Natural killer cell treated with Interleukin-12 subunit alpha and Interleukin-12 subunit beta and Interleukin-15 and Interleukin-18, amount 100 ng/mL, for 72 hours (primary cell): ENCODE data around the gene SPIB. TPM values are rescaled to one million over a fixed set of nuclear protein-coding genes. Genes with fewer than 3 reads are reported as not detected.
A peak's percentile ranks its signal among the peaks of the same experiment; 100 is the strongest.
"Not testable (repeated sequence)": the region's sequence is repeated elsewhere in the genome, so short reads cannot be mapped to it uniquely, and the experiment has no call there.

Source experiments
- ATAC-seq, 2 donors: fragments of 150-1000 bp; cut with Tn5 transposase in 1 of 2; sonication (Bioruptor Pico), chemical (Tn5 transposase) in 1 of 2; 2 replicates each; pipeline ENCODE4 v1.10.0; 2021
- DNase-seq: peaks from one replicate; pipeline ENCODE4 v3.0.0; 2022; ENCODE audit warnings: low spot score
- H3K27ac Mint-ChIP-seq, 2 donors: 1 replicate in 1 of 2; 2 replicates in 1 of 2; pipeline ENCODE4 v1.8.0; 2022; ENCODE audit warnings: mixed read lengths in 2 of 2, mild to moderate bottlenecking in 1 of 2, moderate library complexity in 1 of 2
- H3K27me3 Mint-ChIP-seq, 2 donors: 1 replicate in 1 of 2; 2 replicates in 1 of 2; pipeline ENCODE4 v1.8.0; 2022; ENCODE audit warnings: mixed read lengths in 2 of 2
- H3K36me3 Mint-ChIP-seq: one replicate; pipeline ENCODE4 v1.8.0; 2022; ENCODE audit warnings: mixed read lengths
- H3K4me1 Mint-ChIP-seq, 2 donors: 1 replicate in 1 of 2; 2 replicates in 1 of 2; pipeline ENCODE4 v1.8.0; 2022; ENCODE audit warnings: low read depth in 2 of 2, mixed read lengths in 2 of 2, mild to moderate bottlenecking in 1 of 2
- H3K4me3 Mint-ChIP-seq: one replicate; pipeline ENCODE4 v1.8.0; 2022; ENCODE audit warnings: mixed read lengths
- H3K9me3 Mint-ChIP-seq: 2 replicates; pipeline ENCODE4 v1.8.0; 2022; ENCODE audit warnings: mixed read lengths
- total RNA-seq, 2 donors: library from RNA; stranded (reverse); gene quantifications; one replicate each; pipeline ENCODE4 v1.2.3, GENCODE V29; 2022

The SPIB gene
- total RNA-seq, 2 donors from 2014 or later = 0.38 to 4.2 TPM

DNA sequence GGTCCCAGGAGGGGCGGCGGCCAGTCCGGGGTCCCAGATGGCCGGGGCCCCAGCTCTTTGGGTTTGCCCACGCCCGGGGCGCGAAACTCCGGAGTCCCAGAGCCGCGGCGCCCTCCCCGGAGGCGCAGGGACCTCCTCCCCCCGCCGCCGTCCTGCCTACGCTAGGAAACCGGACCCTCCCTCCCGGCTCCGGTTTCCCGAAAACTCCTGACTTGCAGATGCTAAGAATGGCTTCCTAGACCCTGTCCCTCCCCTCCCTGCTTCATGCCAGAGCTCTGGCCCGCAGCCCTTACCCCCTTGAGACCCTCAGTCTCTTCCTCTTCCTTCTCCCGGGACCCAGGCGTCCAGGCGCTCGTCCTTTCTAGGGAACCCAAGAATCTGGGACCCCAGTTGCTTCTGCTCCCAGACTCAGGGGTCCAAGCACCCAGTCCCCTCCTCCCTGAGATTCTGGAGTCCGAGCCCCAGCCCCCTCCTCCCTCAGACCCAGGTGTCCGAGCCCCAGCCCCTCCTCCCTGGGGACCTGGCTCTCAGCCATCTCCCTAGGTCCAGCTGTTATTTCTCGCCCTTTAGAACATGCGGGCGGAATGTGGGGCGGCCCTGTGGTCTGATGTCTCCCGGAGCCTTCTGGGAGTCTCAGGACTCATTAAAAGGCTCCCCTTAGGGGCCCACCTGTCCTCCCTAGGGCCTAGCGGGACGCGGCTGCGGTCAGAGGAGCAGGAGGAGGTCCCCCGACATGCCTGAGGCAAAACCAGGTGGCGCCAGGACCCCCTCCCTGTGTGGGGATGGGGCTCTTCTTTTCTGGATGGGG, 13.7 kb downstream of the SPIB start, which contains the start of gene MYBPC2:
Gene MYBPC2, plus strand, starts transcription at position 672 of the 808 bp plus-strand sequence. Its CDS starts 62 bp downstream, at position 734.
- Mint-ChIP-seq H3K4me3 (peak within 1 kb of the TSS; percentile 92), H3K27ac (peak within 1 kb of the TSS; percentile 64 to 89), H3K9me3 (no peaks in the 10 kb centered on the region), H3K4me1 (peaks cover 9 to 18% of the 10 kb centered on the region in 2 donors), H3K27me3 (peaks cover 15 to 17% of the 10 kb centered on the region in 2 donors), H3K36me3 (no peaks in the 10 kb centered on the region)
- DNase-seq (no peak), ATAC-seq (no peak)

DNA sequence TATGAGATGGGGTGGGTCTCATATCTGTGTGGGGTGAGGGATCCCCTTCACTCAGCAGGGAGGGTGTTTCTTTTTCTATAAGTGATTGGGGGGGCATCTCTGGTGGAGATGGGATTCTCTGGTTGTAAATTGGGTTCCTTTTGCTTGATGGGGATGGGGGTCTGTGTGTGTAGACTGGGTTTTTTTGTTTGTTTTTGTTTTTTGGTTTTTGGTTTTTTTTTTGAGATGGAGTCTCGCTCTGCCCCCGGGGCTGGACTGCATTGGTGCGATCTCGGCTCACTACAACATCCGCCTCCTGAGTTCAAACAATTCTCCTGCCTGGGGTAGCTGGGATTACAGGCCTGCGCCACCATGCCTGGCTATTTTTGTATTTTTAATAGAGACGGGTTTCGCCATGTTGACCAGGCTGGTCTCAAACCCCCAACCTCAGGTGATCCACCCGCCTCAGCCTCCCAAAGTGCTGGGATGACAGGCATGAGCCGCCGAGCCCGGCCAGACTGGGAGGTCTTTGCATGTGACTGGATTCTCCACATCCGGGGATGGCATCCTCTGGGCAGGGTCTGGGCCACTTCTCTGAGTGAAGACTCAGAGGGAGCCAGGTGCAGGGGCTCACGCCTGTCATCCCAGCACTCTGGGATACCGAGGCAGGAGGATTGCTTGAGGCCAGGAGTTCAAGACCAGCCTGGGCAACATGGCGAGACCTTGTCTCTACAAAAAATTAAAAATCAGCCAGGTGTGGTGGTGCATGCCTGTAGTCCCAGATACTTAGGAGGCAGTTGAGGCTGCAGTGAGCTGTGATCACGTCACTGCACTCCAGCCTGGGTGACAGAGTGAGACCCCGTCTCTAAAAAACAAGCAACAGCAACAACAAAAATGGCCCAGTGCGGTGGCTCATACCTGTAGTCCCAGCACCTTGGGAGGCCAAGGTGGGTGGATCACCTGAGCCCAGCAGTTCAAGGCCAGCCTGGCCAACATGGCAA, 14.8 kb downstream of the SPIB start:
- no peak for DNase-seq
- peak overlapping the region; percentile 18 to 28 for H3K27ac Mint-ChIP-seq

DNA sequence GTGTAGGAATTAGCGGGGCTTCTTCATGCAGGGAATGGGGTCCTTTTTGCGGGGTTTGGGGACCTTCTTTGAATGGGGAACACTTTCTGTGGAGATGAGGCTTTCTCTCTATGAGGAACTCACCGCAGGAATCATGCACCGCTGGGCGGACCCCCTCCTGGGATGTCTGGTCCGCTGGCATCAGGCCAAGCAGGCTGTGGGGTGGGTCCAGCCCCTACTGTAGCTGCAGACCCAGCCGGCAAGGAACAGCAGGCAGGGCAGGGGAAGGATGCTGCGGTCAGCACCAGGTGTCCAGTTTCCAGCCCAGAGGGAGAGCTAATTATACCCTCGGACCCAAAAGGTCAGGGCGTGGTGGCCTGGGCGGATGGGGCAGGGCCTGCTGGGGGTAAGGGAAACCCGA, 15.8 kb downstream of the SPIB start:
- no peak for DNase-seq

More for the DNA sequence above, 14.8 kb downstream of the SPIB start:
- peak overlapping the region; percentile 74 for H3K4me3 Mint-ChIP-seq
- H3K4me1 Mint-ChIP-seq = peaks cover 9 to 18% of the 10 kb centered on the region in 2 donors
- H3K36me3 Mint-ChIP-seq = no peaks in the 10 kb centered on the region
- no peak for ATAC-seq
- no peaks in the 10 kb centered on the region for H3K9me3 Mint-ChIP-seq
- peaks cover 17 to 28% of the 10 kb centered on the region in 2 donors for H3K27me3 Mint-ChIP-seq

DNA sequence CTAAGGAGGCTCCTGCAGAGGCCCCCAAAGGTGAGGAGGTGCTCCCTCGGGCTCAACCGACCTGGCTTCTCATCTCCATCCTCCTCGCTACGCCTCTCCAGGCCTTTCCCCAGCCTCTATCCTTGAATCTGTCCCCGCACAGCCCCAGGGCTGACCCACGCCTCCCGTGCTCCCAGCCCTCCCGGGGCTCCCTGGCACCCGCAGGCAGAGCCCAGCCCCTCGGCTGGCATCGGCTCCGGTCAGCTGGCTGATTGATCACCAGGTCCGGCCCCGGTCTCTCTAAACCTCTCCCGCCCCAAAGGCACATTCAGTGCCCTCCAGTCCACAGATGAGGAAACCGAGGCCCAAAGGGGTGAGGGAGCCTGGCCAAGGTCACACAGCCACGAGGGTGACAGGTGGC, 16.5 kb downstream of the SPIB start:
- no peaks in the 10 kb centered on the region for H3K9me3 Mint-ChIP-seq
- no peak overlapping the region for H3K27ac Mint-ChIP-seq
- no peak overlapping the region for H3K4me3 Mint-ChIP-seq
- peaks cover 20 to 34% of the 10 kb centered on the region in 2 donors for H3K27me3 Mint-ChIP-seq
- H3K4me1 Mint-ChIP-seq = peaks cover 9 to 15% of the 10 kb centered on the region in 2 donors
- ATAC-seq (no peak), DNase-seq (no peak)
- H3K36me3 Mint-ChIP-seq = no peaks in the 10 kb centered on the region

More for the DNA sequence above, 15.8 kb downstream of the SPIB start:
- Mint-ChIP-seq H3K27ac (no peak overlapping the region), H3K4me3 (no peak overlapping the region), H3K9me3 (no peaks in the 10 kb centered on the region), H3K36me3 (no peaks in the 10 kb centered on the region), H3K4me1 (peaks cover 9 to 15% of the 10 kb centered on the region in 2 donors), H3K27me3 (peaks cover 16 to 30% of the 10 kb centered on the region in 2 donors)
- no peak for ATAC-seq

DNA sequence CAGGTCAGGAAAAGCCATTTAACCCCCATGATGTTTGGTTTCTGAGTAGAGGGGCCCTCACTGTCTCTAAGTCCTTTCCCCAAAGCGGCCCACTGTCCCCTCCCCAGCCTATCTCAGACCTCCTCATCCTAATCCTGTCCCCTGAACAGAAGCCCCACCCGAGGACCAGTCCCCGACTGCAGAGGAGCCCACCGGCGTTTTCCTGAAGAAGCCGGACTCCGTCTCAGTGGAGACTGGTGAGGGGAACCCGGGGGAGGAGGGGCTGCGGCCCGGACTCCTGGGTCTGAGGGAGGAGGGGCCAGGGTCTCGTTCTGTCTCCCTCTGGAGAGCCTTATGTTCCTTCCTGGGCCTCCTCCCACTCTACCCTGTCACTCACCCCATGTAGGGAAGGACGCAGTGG, 16.9 kb downstream of the SPIB start:
- no peak overlapping the region for H3K4me3 Mint-ChIP-seq
- H3K27me3 Mint-ChIP-seq = peaks cover 20 to 34% of the 10 kb centered on the region in 2 donors
- ATAC-seq (no peak), DNase-seq (no peak)
- H3K4me1 Mint-ChIP-seq = peaks cover 9 to 15% of the 10 kb centered on the region in 2 donors
- H3K36me3 Mint-ChIP-seq = no peaks in the 10 kb centered on the region
- H3K9me3 Mint-ChIP-seq = no peaks in the 10 kb centered on the region
- H3K27ac Mint-ChIP-seq = no peak overlapping the region

DNA sequence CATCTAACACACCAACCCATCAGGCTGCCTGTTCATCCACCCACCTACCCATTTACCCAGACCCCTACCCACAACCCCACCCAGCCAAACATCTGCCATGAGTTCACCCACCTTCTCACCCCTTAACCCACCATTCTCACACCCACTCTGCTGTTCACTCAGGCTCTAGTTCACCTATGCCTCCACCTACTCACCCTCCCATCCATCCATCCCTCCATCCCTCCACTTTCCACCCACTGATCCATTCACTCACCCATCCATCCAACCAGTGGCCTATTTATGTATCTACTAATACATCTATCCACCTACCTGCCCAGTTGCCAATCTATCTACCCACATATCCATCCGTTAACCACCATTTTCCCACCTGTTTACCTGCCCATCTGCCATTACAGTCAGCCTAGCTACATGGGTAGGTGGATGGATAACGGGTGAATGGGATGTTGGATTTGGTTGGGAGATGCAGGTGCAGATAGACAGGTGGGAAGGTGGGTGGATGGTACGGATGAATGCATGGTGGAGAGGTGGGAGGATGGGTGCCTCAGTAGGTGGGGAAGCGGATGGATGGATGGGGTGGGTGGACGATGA, 19.2 kb downstream of the SPIB start:
- DNase-seq = no peak
- no peaks in the 10 kb centered on the region for H3K36me3 Mint-ChIP-seq
- ATAC-seq = no peak
- no peak overlapping the region for H3K27ac Mint-ChIP-seq
- H3K27me3 Mint-ChIP-seq = peaks cover 14 to 32% of the 10 kb centered on the region in 2 donors
- no peaks in the 10 kb centered on the region for H3K9me3 Mint-ChIP-seq
- peaks cover 0 to 3% of the 10 kb centered on the region in 2 donors for H3K4me1 Mint-ChIP-seq
- no peak overlapping the region for H3K4me3 Mint-ChIP-seq

DNA sequence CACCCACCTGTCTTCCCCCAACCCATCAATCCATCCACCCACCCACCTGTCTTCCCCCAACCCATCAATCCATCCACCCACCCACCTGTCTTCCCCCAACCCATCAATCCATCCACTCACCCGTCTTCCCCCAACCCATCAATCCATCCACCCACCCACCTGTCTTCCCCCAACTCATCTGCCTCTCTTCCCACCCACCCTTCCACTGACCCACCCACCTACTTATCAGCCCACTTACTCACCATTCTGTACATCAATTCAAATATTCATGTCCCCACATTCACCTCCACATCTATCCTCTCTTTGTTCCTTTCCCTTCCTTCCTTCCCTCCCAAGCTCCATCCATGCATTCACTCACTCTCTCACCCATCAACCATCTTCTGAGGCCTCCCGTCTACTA, 20.4 kb downstream of the SPIB start:
- H3K9me3 Mint-ChIP-seq, DNase-seq, ATAC-seq, H3K4me1 Mint-ChIP-seq, H3K36me3 Mint-ChIP-seq, H3K27ac Mint-ChIP-seq, H3K4me3 Mint-ChIP-seq: not testable (repeated sequence)
- H3K27me3 Mint-ChIP-seq = peaks cover 14 to 33% of the 10 kb centered on the region in 2 donors

DNA sequence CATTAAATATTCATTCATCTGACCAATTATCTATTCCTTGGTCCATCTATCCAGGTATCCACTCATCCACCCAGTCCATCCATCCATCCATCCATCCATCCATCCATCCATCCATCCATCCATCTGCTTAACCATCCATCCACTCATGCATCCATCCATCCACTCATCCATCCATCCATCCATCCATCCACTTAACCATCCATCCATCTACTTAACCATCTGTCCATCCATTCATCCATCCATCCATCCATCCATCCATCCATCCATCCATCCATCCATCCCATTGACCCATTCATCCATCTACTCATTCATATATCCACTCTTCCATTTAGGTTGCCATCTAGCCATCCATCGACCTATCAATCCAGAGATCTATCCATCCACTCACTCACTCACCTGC, 25.3 kb downstream of the SPIB start:
- H3K36me3 Mint-ChIP-seq = no peaks in the 10 kb centered on the region
- no peak overlapping the region for H3K4me3 Mint-ChIP-seq
- no peak overlapping the region for H3K27ac Mint-ChIP-seq
- no peaks in the 10 kb centered on the region for H3K4me1 Mint-ChIP-seq
- peaks cover 13 to 18% of the 10 kb centered on the region in 2 donors for H3K27me3 Mint-ChIP-seq
- ATAC-seq (no peak), DNase-seq (no peak)
- no peaks in the 10 kb centered on the region for H3K9me3 Mint-ChIP-seq

DNA sequence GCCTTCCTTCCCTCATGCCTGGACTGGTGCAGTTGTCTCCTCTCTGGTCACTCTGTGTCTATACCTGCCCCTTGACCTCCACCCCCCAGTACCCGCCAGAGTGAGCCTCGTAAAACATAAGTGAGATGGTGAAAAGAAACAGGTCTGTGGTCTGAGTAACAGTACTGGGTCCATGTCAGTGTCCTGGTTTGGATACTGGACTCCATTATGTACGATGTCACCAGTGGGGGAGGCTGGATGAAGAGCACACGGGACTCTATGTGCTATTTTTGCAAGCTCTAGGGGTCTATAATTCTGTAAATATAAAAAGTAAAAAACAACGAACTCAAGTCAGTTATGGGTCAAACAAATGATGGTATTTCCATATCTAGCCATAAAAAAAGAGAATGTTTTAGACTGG, 28.3 kb downstream of the SPIB start:
- no peaks in the 10 kb centered on the region for H3K36me3 Mint-ChIP-seq
- H3K4me1 Mint-ChIP-seq = no peaks in the 10 kb centered on the region
- H3K27ac Mint-ChIP-seq = no peak overlapping the region
- DNase-seq (no peak), ATAC-seq (no peak)
- H3K9me3 Mint-ChIP-seq = no peaks in the 10 kb centered on the region
- no peak overlapping the region for H3K4me3 Mint-ChIP-seq
- peaks cover 12 to 15% of the 10 kb centered on the region in 2 donors for H3K27me3 Mint-ChIP-seq

DNA sequence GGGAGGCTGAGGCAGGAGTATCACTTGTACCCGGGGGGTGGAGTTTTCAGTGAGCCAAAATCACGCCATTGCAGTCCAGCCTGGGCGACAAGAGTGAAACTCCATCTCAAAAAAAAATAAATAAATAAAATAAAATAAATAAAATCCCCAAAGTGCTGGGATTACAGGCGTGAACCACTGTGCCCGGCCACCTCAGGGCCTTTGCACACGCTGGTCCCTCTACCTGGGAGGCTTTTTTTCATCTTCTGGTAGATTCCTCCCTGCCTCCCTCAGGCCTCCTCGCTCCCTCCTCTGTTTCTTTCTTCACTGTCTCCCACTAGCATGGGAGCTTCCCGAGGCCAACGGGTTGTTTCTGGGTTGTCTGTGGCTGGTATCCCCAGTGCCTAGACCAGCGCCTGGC, 29.0 kb downstream of the SPIB start:
- H3K9me3 Mint-ChIP-seq = no peaks in the 10 kb centered on the region
- no peak overlapping the region for H3K4me3 Mint-ChIP-seq
- peaks cover 12 to 17% of the 10 kb centered on the region in 2 donors for H3K27me3 Mint-ChIP-seq
- ATAC-seq = no peak
- no peaks in the 10 kb centered on the region for H3K36me3 Mint-ChIP-seq
- no peak for DNase-seq
- H3K27ac Mint-ChIP-seq = no peak overlapping the region
- H3K4me1 Mint-ChIP-seq = no peaks in the 10 kb centered on the region

DNA sequence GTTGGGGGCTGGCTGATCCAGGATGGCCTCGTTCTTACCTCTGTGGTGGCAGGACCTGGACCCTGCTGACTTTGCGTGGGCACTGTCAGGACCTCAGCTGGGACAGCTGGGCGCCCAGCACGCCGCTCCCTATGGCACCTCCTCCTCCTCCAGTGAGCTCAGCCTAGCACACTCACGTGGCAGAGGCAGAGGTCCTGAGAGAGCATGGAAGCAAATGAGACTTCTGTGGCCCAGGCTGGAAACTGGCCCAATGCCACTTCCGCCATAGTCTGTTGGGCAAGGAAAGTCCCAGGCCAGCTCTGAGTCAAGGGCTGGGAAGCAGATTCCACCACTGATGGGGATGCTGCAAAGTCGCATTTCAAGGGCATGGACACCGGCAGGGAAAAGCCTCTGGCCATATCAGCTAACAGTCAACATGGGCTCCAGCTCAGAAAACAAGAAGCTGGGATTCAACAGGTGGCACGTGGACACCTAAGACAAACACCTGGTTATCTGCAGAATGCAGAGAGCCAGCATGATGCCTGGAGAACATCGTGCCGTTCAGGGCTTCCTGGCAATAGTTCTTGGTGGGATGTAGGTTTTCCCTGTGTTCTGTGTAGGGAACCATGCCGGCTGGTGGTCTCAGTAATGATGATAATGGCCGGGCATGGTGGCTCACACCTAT, 30.6 kb downstream of the SPIB start:
- no peaks in the 10 kb centered on the region for H3K9me3 Mint-ChIP-seq
- H3K36me3 Mint-ChIP-seq = no peaks in the 10 kb centered on the region
- no peak overlapping the region for H3K27ac Mint-ChIP-seq
- no peaks in the 10 kb centered on the region for H3K4me1 Mint-ChIP-seq
- DNase-seq (no peak), ATAC-seq (peak in 1 of 2 donors; percentile 22)
- peaks cover 3 to 12% of the 10 kb centered on the region in 2 donors for H3K27me3 Mint-ChIP-seq
- no peak overlapping the region for H3K4me3 Mint-ChIP-seq

DNA sequence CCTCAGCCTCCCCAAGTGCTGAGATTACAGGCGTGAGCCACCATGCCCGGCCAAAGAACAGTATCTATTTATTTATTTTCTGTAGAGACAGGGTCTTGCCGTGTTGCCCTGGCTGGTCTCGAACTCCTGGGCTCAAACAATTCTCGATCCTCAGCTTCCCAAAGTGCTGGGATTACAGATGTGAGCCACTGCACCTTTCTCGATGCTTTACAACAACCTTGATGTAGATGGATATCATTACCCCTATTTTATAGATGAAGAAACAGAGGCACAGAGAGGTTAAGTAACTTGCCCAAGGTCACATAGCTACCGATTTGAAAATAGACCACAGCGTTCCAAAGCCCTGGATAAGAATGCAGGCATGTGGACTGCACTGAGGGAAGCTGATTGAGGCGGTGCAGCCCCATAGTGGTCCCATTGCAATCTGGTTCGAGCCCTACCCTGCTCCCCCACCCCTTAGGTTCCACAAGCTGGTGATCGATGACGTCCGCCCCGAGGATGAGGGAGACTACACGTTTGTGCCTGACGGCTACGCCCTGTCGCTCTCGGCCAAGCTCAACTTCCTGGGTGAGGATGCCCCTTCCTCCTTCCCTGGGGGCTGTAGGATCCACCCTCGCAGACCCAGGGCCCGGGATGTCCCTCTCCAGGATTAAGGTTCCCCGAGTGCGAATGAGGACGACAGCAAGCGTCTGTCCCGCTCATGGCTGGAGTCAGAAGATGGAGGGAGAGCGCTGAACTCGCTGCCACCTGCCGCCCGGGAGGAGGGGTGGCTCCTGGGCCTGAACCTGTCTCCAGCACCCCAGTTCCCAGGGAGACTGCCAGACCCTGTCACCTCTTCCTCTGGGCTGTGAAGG, 31.9 kb downstream of the SPIB start:
- Mint-ChIP-seq H3K27me3 (peaks cover 8 to 12% of the 10 kb centered on the region in 2 donors), H3K4me1 (no peaks in the 10 kb centered on the region), H3K4me3 (no peak overlapping the region), H3K27ac (no peak overlapping the region), H3K9me3 (no peaks in the 10 kb centered on the region), H3K36me3 (no peaks in the 10 kb centered on the region)
- ATAC-seq (no peak), DNase-seq (no peak)
